Heart right ventricle (tissue), 16 donors: Measurements from ENCODE around the gene KLF2. TPM values are rescaled to one million over a fixed set of nuclear protein-coding genes. Genes with fewer than 3 reads are reported as not detected.

ENCODE experiments used
- ATAC-seq, 8 donors: fragments of 200-7000 bp; cut with Tn5 transposase; one replicate each; pipeline ENCODE4 v1.9.1; 2020; ENCODE audit warnings: mild to moderate bottlenecking in 8 of 8, moderate library complexity in 8 of 8, moderate number of reproducible peaks in 1 of 8
- DNase-seq, 2 donors: peaks; one replicate each; pipeline ENCODE4 v3.0.0-alpha.2; 2020
- H3K27ac ChIP-seq, 10 donors: fragments of 200-600 bp; sonication (generic) in 2 of 10; one replicate each; pipeline versions ENCODE4 v1.5.0 to v1.8.0; 2020 to 2022; ENCODE audit warnings: mild to moderate bottlenecking in 3 of 10
- H3K27me3 ChIP-seq, 7 donors: fragments of 200-600 bp; one replicate each; pipeline ENCODE4 v1.8.0; 2021 to 2022; ENCODE audit warnings: mild to moderate bottlenecking in 2 of 7
- H3K36me3 ChIP-seq, 9 donors: fragments of 200-600 bp; sonication (generic) in 1 of 9; one replicate each; pipeline versions ENCODE4 v1.5.0 to v1.8.0; 2020 to 2022; ENCODE audit warnings: mild to moderate bottlenecking in 2 of 9
- H3K4me1 ChIP-seq, 9 donors: fragments of 200-600 bp; sonication (generic) in 1 of 9; one replicate each; pipeline versions ENCODE4 v1.5.0 to v1.8.0; 2020 to 2022; ENCODE audit warnings: mild to moderate bottlenecking in 4 of 9
- H3K4me3 ChIP-seq, 10 donors: fragments of 200-600 bp; sonication (generic) in 2 of 10; one replicate each; pipeline versions ENCODE4 v1.5.0 to v1.8.0; 2020 to 2022; ENCODE audit warnings: mild to moderate bottlenecking in 7 of 10, moderate library complexity in 2 of 10
- H3K9me3 ChIP-seq, 11 donors: fragments of 200-600 bp in 10 of 11; sonication (generic) in 2 of 11; one replicate each; pipeline versions ENCODE4 v1.5.0 to v1.8.0; 2013 to 2022; ENCODE audit warnings: mild to moderate bottlenecking in 2 of 11, control low read depth in 1 of 11, moderate library complexity in 1 of 11
- CTCF ChIP-seq, 9 donors: fragments of 200-600 bp; sonication (generic) in 2 of 9; IDR thresholded peaks; one replicate each; pipeline versions ENCODE4 v1.5.0 to v1.8.0; 2021 to 2022; ENCODE audit warnings: antibody characterized with exemption in 9 of 9, mild to moderate bottlenecking in 5 of 9, moderate library complexity in 1 of 9
- WGBS, 2 donors: extraction: QIAGEN DNeasy Blood & Tissue Kit; methylation state at CpG; one replicate each; pipeline ENCODE4 v1.1.7; 2013; ENCODE audit warnings: inconsistent platforms in 1 of 2; 5-methylcytosine and 5-hydroxymethylcytosine counted together
- intact Hi-C, 10 donors: fragments of 100-400 bp; cut with DNase I; formaldehyde crosslinking; loops; one replicate each; pipeline versions ENCODE4 v1.11.1 to v1.14.2; 2022
- polyA plus RNA-seq, 2 donors: library from polyadenylated mRNA; stranded (reverse); fragments of 200-250 nt; gene quantifications; one replicate each; pipeline ENCODE4 v1.2.3, GENCODE V29; 2013
- total RNA-seq, 10 donors: library from RNA; stranded (reverse); fragmentation: NEBNext Ultra II Directional in 3 of 10; extraction: Animal tissue kit (Norgen Biotek cat#: 25700) in 3 of 10; gene quantifications; one replicate each; pipeline versions ENCODE4 v1.2.1 to v1.2.4, GENCODE V29; 2021 to 2023
- donor health status: Arrhythmogenic right ventricular cardiomyopathy.
- donor health status: ischemic (EF 13 %, LVEDD 7.1; RV severe dilation, severe dysfunction).
- donor health status: healthy with polysubstance abuse.
- donor health status: DM: no; HTN: yes; CAD: no.
- donor health status: DM: no; HTN: no; CAD: no.
- donor health status: ischemic (EF 25% LVEDD 6.9; RV normal size, moderate dysfunction).
- donor health status: ischemic (EF 25% LVEDD 5.7; RV mildly dilated, moderate dysfunction).
- donor health status: healthy.
- donor health status: DM: yes; HTN: yes; CAD: no.
- donor health status: Ischemic cardiomyopathy.
- donor health status: ischemic (EF 35%, LVEDD 5.7; RV mildly dilated, moderate dysfunction).
- donor health status: nonischemic (EF 11% LVEDD 7.7; RV severe dilation, severe dysfunction).
- donor health status: DM: yes; HTN: yes; CAD: no.
- donor health status: PGD.
- donor health status: ischemic (EF 29% LVEDD 5.4; RV normal size, mild dysfunction).
- donor health status: nonischemic (EF 23%, LVEDD 6.1; RV moderate dilation, normal function).

Gene KLF2
- total and polyA plus RNA-seq, 12 donors, result 22.4 to 76.2 (median 50.4) TPM

GRCh38 chr19:16373532-16373931 lies 48.9 kb downstream of the KLF2 start:
- H3K9me3 ChIP-seq, result no peaks in the 10 kb centered on the region
- peaks cover 0 to 64% (median 23%) of the 10 kb centered on the region in 9 donors for H3K36me3 ChIP-seq
- H3K27ac ChIP-seq, result peak overlapping the region in 6 of 10 donors; percentile 42 to 83 (median 57)
- 65 to 72% methylated on average over 12 of the region's 12 CpGs for WGBS, 2 donors
- peaks cover 12 to 72% (median 43%) of the 10 kb centered on the region in 9 donors for H3K4me1 ChIP-seq
- no peaks in the 10 kb centered on the region for H3K27me3 ChIP-seq
- TF ChIP-seq CTCF (IDR thresholded peaks at IDR 0.05), result no peak
- ATAC-seq, result peak in 7 of 8 donors; percentile 13 to 49 (median 23)
- peak in 1 of 2 donors; percentile 48 for DNase-seq
- intact Hi-C loops, result loop anchor here in 1 of 10 donors (10.0 kb wide), 1 partner anchor 49 kb away; the partner anchor contains the start of gene KLF2
- H3K4me3 ChIP-seq, result no peak overlapping the region

GRCh38 chr19:16373989-16374388 lies 49.4 kb downstream of the KLF2 start:
- Histone ChIP-seq H3K9me3 (no peaks in the 10 kb centered on the region), H3K36me3 (peaks cover 0 to 64% (median 23%) of the 10 kb centered on the region in 9 donors), H3K27ac (peak overlapping the region in 3 of 10 donors; percentile 15 to 83 (median 60)), H3K4me3 (no peak overlapping the region), H3K27me3 (no peaks in the 10 kb centered on the region), H3K4me1 (peaks cover 12 to 68% (median 43%) of the 10 kb centered on the region in 9 donors)
- 72 to 73% methylated on average over 8 of the region's 8 CpGs for WGBS, 2 donors
- DNase-seq (no peak), ATAC-seq (no peak)
- intact Hi-C loops, result loop anchor here in 1 of 10 donors (10.0 kb wide), 1 partner anchor 49 kb away; the partner anchor contains the start of gene KLF2
- TF ChIP-seq CTCF (IDR thresholded peaks at IDR 0.05), result no peak

DNA sequence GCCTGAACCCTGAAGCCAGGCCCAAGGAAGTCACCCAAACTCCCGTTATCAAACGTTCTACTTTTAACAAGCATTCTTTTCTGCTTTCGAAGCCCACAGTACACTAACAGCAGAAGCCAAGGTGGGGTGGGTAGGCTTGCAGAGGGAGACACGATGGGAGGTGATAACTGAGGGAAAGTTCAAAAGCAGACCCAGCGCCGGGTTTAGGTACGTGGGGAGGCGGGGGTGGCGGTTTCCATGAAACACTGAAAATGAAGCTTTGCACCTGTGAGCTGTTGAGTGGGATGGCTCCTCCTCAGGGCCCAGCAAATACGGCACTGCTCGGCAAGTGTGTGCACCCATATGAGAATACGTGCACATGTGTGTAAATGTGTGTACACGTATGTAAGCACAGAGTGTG lies 49.8 kb downstream of the KLF2 start:
- peaks cover 0 to 64% (median 23%) of the 10 kb centered on the region in 9 donors for H3K36me3 ChIP-seq
- H3K4me1 ChIP-seq, result peaks cover 12 to 65% (median 43%) of the 10 kb centered on the region in 9 donors
- peak overlapping the region in 1 of 10 donors; percentile 83 for H3K27ac ChIP-seq
- 86 to 90% methylated on average over 13 of the region's 13 CpGs for WGBS, 2 donors
- no peak overlapping the region for H3K4me3 ChIP-seq
- no peak for DNase-seq
- H3K27me3 ChIP-seq, result no peaks in the 10 kb centered on the region
- ATAC-seq, result no peak
- intact Hi-C loops, result loop anchor here in 1 of 10 donors (10.0 kb wide), 1 partner anchor 50 kb away; the partner anchor contains the start of gene KLF2
- H3K9me3 ChIP-seq, result no peaks in the 10 kb centered on the region
- TF ChIP-seq CTCF (IDR thresholded peaks at IDR 0.05), result no peak

GRCh38 chr19:16375157-16375935 lies 50.7 kb downstream of the KLF2 start:
- TF ChIP-seq CTCF (IDR thresholded peaks at IDR 0.05), result no peak
- WGBS, 2 donors, result 91 to 94% methylated on average over 14 of the region's 14 CpGs
- intact Hi-C loops, result loop anchor here in 1 of 10 donors (10.0 kb wide), 1 partner anchor 51 kb away; the partner anchor contains the start of gene KLF2
- DNase-seq, result no peak
- H3K9me3 ChIP-seq, result no peaks in the 10 kb centered on the region
- no peaks in the 10 kb centered on the region for H3K27me3 ChIP-seq
- H3K4me1 ChIP-seq, result peaks cover 12 to 59% (median 42%) of the 10 kb centered on the region in 9 donors
- peak overlapping the region in 1 of 10 donors; percentile 45 for H3K27ac ChIP-seq
- peaks cover 0 to 61% (median 23%) of the 10 kb centered on the region in 9 donors for H3K36me3 ChIP-seq
- no peak for ATAC-seq
- no peak overlapping the region for H3K4me3 ChIP-seq
